ENCODE data around the gene LBX2. TPM values are rescaled to one million over a fixed set of nuclear protein-coding genes. Genes with fewer than 3 reads are reported as not detected.
A peak's percentile ranks its signal among the peaks of the same experiment; 100 is the strongest.
"Not testable (repeated sequence)": the region's sequence is repeated elsewhere in the genome, so short reads cannot be mapped to it uniquely, and the experiment has no call there.

Gene LBX2
- total RNA-seq, 1 donor from 2014 or later, result 0.40 TPM

GRCh38 chr2:74493546-74493945 is 5.9 kb downstream of the LBX2 start:
- no peak for DNase-seq
- intact Hi-C loops (cut with micrococcal nuclease), result no loop called here
- no peaks in the 10 kb centered on the region for H3K9me3 Mint-ChIP-seq
- peaks cover 6% of the 10 kb centered on the region for H3K27me3 Mint-ChIP-seq
- peaks cover 6% of the 10 kb centered on the region for H3K4me1 Mint-ChIP-seq
- peaks cover 52% of the 10 kb centered on the region for H3K36me3 Mint-ChIP-seq (ENCODE audit: low read depth)
- no peak overlapping the region for H3K4me3 Mint-ChIP-seq
- H3K27ac Mint-ChIP-seq, result no peak overlapping the region

- no peak overlapping the region for H3K27ac Mint-ChIP-seq
- intact Hi-C loops (cut with micrococcal nuclease), result no loop called here
Measured at GRCh38 chr2:74491648-74492544, 7.5 kb downstream of the LBX2 start.

GRCh38 chr2:74489906-74490305 is 9.5 kb downstream of the LBX2 start:
- intact Hi-C loops (cut with micrococcal nuclease), result no loop called here
- Mint-ChIP-seq H3K4me3 (no peak overlapping the region), H3K27me3 (no peaks in the 10 kb centered on the region)

More at GRCh38 chr2:74491648-74492544, 7.5 kb downstream of the LBX2 start:
- DNase-seq, result no peak
- Mint-ChIP-seq H3K27me3 (no peaks in the 10 kb centered on the region), H3K4me1 (peaks cover 3% of the 10 kb centered on the region), H3K9me3 (no peaks in the 10 kb centered on the region), H3K4me3 (no peak overlapping the region), H3K36me3 (ENCODE audit: low read depth) (peaks cover 49% of the 10 kb centered on the region)

GRCh38 chr2:74488643-74489481 is 10.5 kb downstream of the LBX2 start:
- Mint-ChIP-seq H3K4me3 (no peak overlapping the region), H3K27me3 (no peaks in the 10 kb centered on the region)
- intact Hi-C loops (cut with micrococcal nuclease), result no loop called here

More at GRCh38 chr2:74489906-74490305, 9.5 kb downstream of the LBX2 start:
- no peak for DNase-seq
- H3K9me3 Mint-ChIP-seq, result no peaks in the 10 kb centered on the region
- H3K4me1 Mint-ChIP-seq, result peaks cover 6% of the 10 kb centered on the region
- no peak overlapping the region for H3K27ac Mint-ChIP-seq
- peaks cover 51% of the 10 kb centered on the region for H3K36me3 Mint-ChIP-seq (ENCODE audit: low read depth)

GRCh38 chr2:74486141-74486540 is 13.3 kb downstream of the LBX2 start:
- peaks cover 22% of the 10 kb centered on the region for H3K4me1 Mint-ChIP-seq
- no peak overlapping the region for H3K27ac Mint-ChIP-seq
- no peak for DNase-seq
- H3K36me3 Mint-ChIP-seq (ENCODE audit: low read depth), result peaks cover 29% of the 10 kb centered on the region
- H3K27me3 Mint-ChIP-seq, result no peaks in the 10 kb centered on the region
- intact Hi-C loops (cut with micrococcal nuclease), result no loop called here
- H3K4me3 Mint-ChIP-seq, result no peak overlapping the region
- H3K9me3 Mint-ChIP-seq, result no peaks in the 10 kb centered on the region

More at GRCh38 chr2:74488643-74489481, 10.5 kb downstream of the LBX2 start:
- Mint-ChIP-seq H3K27ac (no peak overlapping the region), H3K9me3 (no peaks in the 10 kb centered on the region), H3K4me1 (peaks cover 10% of the 10 kb centered on the region), H3K36me3 (ENCODE audit: low read depth) (peaks cover 46% of the 10 kb centered on the region)
- no peak for DNase-seq

- Mint-ChIP-seq H3K4me1 (peaks cover 33% of the 10 kb centered on the region), H3K27ac (peak overlapping the region; percentile 99), H3K4me3 (peak overlapping the region; percentile 91), H3K36me3 (ENCODE audit: low read depth) (peaks cover 30% of the 10 kb centered on the region)
- intact Hi-C loops (cut with micrococcal nuclease), result loop anchor here (1.0 to 2.0 kb wide), 6 partner anchors 15 to 746 kb away; partner anchors contain the start of genes AUP1, C2orf81, HTRA2 and INO80B
- H3K27me3 Mint-ChIP-seq, H3K9me3 Mint-ChIP-seq: not testable (repeated sequence)
- DNase-seq, result peak; percentile 56
Measured at GRCh38 chr2:74483675-74484164, 15.7 kb downstream of the LBX2 start.

- Mint-ChIP-seq H3K36me3 (ENCODE audit: low read depth) (peaks cover 30% of the 10 kb centered on the region), H3K27me3 (no peaks in the 10 kb centered on the region), H3K9me3 (no peaks in the 10 kb centered on the region), H3K27ac (peak within 1 kb of the TSS; percentile 99), H3K4me1 (peaks cover 33% of the 10 kb centered on the region), H3K4me3 (peak within 1 kb of the TSS; percentile 91)
- DNase-seq, result peak; percentile 97
- intact Hi-C loops (cut with micrococcal nuclease), result loop anchor here (1.0 to 2.0 kb wide), 7 partner anchors 11 to 746 kb away; partner anchors contain the start of genes AUP1, C2orf81, HTRA2 and INO80B
Measured at GRCh38 chr2:74482801-74483674, 16.4 kb downstream of the LBX2 start, which contains the start of the genes CCDC142 and TTC31. TSS of gene CCDC142 (minus strand) at chr2:74482998. CDS start at chr2:74482837, 161 bp downstream. TSS of gene TTC31 (plus strand) at chr2:74483081. CDS start at chr2:74483096, 15 bp downstream.

- Mint-ChIP-seq H3K27me3 (no peaks in the 10 kb centered on the region), H3K27ac (peak overlapping the region; percentile 99), H3K4me1 (peaks cover 33% of the 10 kb centered on the region), H3K4me3 (peak overlapping the region; percentile 91), H3K9me3 (no peaks in the 10 kb centered on the region), H3K36me3 (ENCODE audit: low read depth) (peaks cover 35% of the 10 kb centered on the region)
- DNase-seq, result peak; percentile 90
- intact Hi-C loops (cut with micrococcal nuclease), result loop anchor here (1.0 to 2.0 kb wide), 3 partner anchors 10 to 61 kb away; partner anchors contain the start of genes C2orf81, LBX2, MRPL53 and WDR54
Measured at GRCh38 chr2:74481961-74482800, 17.2 kb downstream of the LBX2 start.

GRCh38 chr2:74481431-74481830 is 18.0 kb downstream of the LBX2 start:
- peak; percentile 58 for DNase-seq
- intact Hi-C loops (cut with micrococcal nuclease), result no loop called here
- Mint-ChIP-seq H3K4me1 (peaks cover 32% of the 10 kb centered on the region), H3K27ac (no peak overlapping the region), H3K9me3 (no peaks in the 10 kb centered on the region), H3K36me3 (ENCODE audit: low read depth) (peaks cover 35% of the 10 kb centered on the region), H3K4me3 (peak overlapping the region; percentile 91), H3K27me3 (no peaks in the 10 kb centered on the region)

- H3K27me3 Mint-ChIP-seq, result no peaks in the 10 kb centered on the region
- intact Hi-C loops (cut with micrococcal nuclease), result no loop called here
- H3K36me3 Mint-ChIP-seq (ENCODE audit: low read depth), result peaks cover 41% of the 10 kb centered on the region
- H3K4me1 Mint-ChIP-seq, result peaks cover 24% of the 10 kb centered on the region
- H3K9me3 Mint-ChIP-seq, result no peaks in the 10 kb centered on the region
- H3K27ac Mint-ChIP-seq, result no peak overlapping the region
- H3K4me3 Mint-ChIP-seq, result no peak overlapping the region
- no peak for DNase-seq
Measured at GRCh38 chr2:74474899-74475298, 24.5 kb downstream of the LBX2 start.

- intact Hi-C loops (cut with micrococcal nuclease), result no loop called here
- no peaks in the 10 kb centered on the region for H3K27me3 Mint-ChIP-seq
- H3K4me1 Mint-ChIP-seq, result peaks cover 26% of the 10 kb centered on the region
- no peak for DNase-seq
- peaks cover 37% of the 10 kb centered on the region for H3K36me3 Mint-ChIP-seq (ENCODE audit: low read depth)
- H3K4me3 Mint-ChIP-seq, result no peak overlapping the region
- peak overlapping the region; percentile 29 for H3K27ac Mint-ChIP-seq
- no peaks in the 10 kb centered on the region for H3K9me3 Mint-ChIP-seq
Measured at GRCh38 chr2:74474481-74474880, 24.9 kb downstream of the LBX2 start.

GRCh38 chr2:74472945-74473258 is 26.5 kb downstream of the LBX2 start:
- peak overlapping the region; percentile 98 for H3K27ac Mint-ChIP-seq
- intact Hi-C loops (cut with micrococcal nuclease), result loop anchor here (1.0 kb wide), 3 partner anchors 9 to 56 kb away; partner anchors contain the start of genes AUP1, CCDC142, HTRA2 and WBP1
- no peaks in the 10 kb centered on the region for H3K27me3 Mint-ChIP-seq
- no peak for DNase-seq
- H3K4me3 Mint-ChIP-seq, result peak overlapping the region; percentile 99
- peaks cover 34% of the 10 kb centered on the region for H3K36me3 Mint-ChIP-seq (ENCODE audit: low read depth)
- H3K9me3 Mint-ChIP-seq, result no peaks in the 10 kb centered on the region
- peaks cover 22% of the 10 kb centered on the region for H3K4me1 Mint-ChIP-seq
